Endometrial microvascular endothelial cells (primary cell): Measurements from ENCODE around the gene ABHD18. TPM values are rescaled to one million over a fixed set of nuclear protein-coding genes. Genes with fewer than 3 reads are reported as not detected.
"Not testable (repeated sequence)": the region's sequence is repeated elsewhere in the genome, so short reads cannot be mapped to it uniquely, and the experiment has no call there.

Experiments used
- in situ Hi-C: cut with HindIII; loops from 2 replicates; pipeline ENCODE4 v1.10.0; 2017; ENCODE audit warnings: low sequenced_read_pairs, low pct_unique_long_range_greater_than_20kb; ENCODE audit errors: inconsistent ontology term
- total RNA-seq: library from RNA; depleted of rRNA; stranded (reverse); fragments of >200 nt; gene quantifications from one replicate; pipeline ENCODE4 v1.2.3, GENCODE V29; 2015; ENCODE audit errors: inconsistent ontology term

ABHD18 gene
- total RNA-seq, result 10.4 TPM

DNA sequence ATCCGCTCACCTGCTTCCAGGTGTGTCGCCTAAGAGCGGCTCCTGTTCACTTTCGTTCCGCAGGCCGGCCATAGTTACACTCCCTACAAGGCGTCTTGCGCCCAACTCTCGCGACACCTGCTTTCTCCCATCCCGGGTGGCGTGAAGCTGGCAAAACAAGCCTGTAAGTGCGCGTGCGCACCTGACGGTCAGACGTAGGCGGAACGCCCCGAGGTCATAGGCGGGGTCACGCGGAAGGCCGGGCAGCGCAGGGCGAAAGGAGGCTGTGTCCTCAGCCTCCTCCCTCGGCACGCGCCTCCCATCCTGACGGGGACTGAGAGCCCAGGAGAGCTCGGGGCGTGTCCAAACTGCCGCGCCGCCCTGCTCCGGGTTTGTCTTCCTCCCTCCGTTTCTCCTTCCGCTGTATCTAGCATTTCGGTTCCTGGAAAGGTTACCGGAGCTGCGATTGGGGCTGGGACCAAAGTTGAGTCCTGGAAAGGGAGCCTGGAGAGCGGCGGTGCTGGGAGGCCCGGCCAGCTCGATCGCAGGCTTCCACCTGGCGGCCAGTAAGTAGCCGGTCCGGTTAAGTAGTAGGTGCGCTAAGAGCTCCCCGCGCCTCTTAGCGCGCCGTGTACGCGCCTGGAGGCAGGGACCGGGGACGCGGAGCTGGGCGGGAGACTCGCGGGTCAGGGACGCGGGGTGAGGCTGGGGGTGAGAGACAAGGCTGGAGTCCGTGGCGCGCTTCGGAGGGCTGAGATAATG is at the start of gene ABHD18, which contains the start of gene MFSD8:
Gene ABHD18, plus strand, starts transcription at position 345 of the 741 bp plus-strand sequence. CDS start 17,550 bp downstream, outside the sequence.
Gene MFSD8, minus strand, starts transcription at position 112 of the 741 bp plus-strand sequence. Its CDS starts 40 bp downstream, at position 72.
- in situ Hi-C loops, result no loop called here

GRCh38 chr4:127916512-127916911 is 48.7 kb upstream of the ABHD18 start:
- in situ Hi-C loops, result no loop called here

- in situ Hi-C loops, result no loop called here
Measured at GRCh38 chr4:127917151-127917550, 48.1 kb upstream of the ABHD18 start.

- in situ Hi-C loops, result no loop called here
Measured at GRCh38 chr4:127920521-127920920, 44.7 kb upstream of the ABHD18 start.

GRCh38 chr4:127922226-127922625 is 43.0 kb upstream of the ABHD18 start:
- in situ Hi-C loops, result no loop called here

GRCh38 chr4:127925720-127926119 is 39.5 kb upstream of the ABHD18 start:
- in situ Hi-C loops, result not testable (repeated sequence)

GRCh38 chr4:127930175-127930574 is 35.0 kb upstream of the ABHD18 start:
- in situ Hi-C loops, result no loop called here

DNA sequence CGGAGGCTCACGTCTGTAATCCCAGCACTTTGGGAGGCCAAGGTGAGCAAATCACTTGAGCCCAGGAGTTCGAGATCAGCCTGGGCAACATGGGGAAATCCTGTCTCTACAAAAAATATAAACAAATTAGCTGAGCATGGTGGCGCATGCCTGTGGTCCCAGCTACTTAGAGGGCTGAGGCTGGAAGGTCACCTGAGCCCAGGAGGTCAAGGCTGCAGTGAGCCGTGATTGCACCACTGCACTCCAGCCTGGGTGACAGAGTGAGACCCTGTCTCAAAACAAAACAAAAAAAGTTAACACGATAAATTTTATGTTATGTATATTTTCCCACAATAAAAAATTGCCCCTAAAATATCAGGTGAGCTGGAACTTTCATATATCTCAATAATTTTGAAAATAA is 33.4 kb upstream of the ABHD18 start:
- in situ Hi-C loops, result not testable (repeated sequence)

- in situ Hi-C loops, result no loop called here
Measured at GRCh38 chr4:127936974-127937373, 28.2 kb upstream of the ABHD18 start.

DNA sequence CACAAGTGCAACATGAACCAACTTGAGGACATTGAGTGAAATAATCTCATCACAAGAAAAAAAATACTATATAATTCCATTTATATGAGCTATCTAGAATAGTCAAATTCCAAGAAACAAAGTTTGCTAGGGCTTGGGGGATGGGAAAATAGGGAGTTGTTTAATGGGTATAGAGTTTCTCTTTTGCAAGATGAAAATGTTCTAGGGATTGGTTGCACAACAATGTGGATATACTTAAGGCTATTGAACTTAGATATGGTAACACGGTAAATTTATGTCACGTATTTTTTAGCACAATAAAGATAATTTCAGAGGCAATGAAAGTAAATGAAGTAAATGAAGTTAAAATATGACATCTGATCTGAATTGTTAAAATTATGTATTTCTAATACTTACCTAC is 8.1 kb upstream of the ABHD18 start:
- in situ Hi-C loops, result no loop called here

- in situ Hi-C loops, result no loop called here
Measured at GRCh38 chr4:127959794-127960193, 5.4 kb upstream of the ABHD18 start.

GRCh38 chr4:127963633-127964398 is 1.4 kb upstream of the ABHD18 start:
- in situ Hi-C loops, result not testable (repeated sequence)

DNA sequence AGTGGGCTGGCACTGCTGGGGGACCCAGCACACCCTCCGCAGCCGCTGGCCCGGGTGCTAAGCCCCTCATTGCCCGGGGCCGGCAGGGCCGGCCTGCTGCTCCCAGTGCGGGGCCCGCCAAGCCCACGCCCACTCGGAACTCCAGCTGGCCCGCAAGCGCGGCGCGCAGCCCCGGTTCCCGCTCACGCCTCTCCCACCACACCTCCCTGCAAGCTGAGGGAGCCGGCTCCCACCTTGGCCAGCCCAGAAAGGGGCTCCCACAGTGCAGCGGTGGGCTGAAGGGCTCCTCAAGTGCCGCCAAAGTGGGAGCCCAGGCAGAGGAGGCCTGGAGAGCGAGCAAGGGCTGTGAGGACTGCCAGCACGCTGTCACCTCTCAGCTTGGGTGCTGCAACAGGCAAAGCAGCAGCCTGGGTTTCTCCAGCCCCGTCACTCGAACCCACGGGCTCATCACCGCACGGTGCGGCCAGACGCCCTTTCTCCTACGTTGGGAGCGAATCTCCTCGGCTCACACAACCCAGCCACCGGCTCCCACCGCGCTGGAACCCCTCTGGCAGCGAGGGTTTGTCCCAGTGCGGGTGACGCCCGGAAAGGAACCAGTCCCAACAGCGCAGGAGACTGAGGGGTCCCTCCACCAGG is 662 bp upstream of the ABHD18 start:
- in situ Hi-C loops, result not testable (repeated sequence)

- in situ Hi-C loops, result no loop called here
Measured at GRCh38 chr4:127965803-127966175, 583 bp downstream of the ABHD18 start.

- in situ Hi-C loops, result no loop called here
Measured at GRCh38 chr4:127967141-127967775, 2.1 kb downstream of the ABHD18 start.

DNA sequence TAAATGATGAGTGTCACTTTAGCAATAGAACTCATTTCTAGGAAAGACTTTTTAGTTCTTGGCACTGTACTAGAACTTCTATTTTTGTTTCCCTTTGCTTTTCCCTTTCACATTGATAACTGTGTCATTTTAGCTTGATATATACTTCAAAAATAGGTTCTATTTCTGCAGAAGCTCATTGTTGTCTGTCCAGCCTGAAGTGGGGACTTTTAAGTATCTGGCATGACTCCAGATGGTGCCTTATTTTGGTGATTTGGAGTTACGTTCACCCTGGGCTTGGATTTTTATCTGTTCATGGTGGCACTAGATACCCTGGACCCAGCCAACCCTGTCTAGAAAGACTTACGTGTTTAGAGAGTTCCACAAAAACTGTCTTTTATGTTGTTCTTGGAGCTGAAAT is 3.4 kb downstream of the ABHD18 start:
- in situ Hi-C loops, result no loop called here

- in situ Hi-C loops, result not testable (repeated sequence)
Measured at GRCh38 chr4:127970925-127971324, 5.7 kb downstream of the ABHD18 start.

- in situ Hi-C loops, result no loop called here
Measured at GRCh38 chr4:127975121-127975770, 10.0 kb downstream of the ABHD18 start.

DNA sequence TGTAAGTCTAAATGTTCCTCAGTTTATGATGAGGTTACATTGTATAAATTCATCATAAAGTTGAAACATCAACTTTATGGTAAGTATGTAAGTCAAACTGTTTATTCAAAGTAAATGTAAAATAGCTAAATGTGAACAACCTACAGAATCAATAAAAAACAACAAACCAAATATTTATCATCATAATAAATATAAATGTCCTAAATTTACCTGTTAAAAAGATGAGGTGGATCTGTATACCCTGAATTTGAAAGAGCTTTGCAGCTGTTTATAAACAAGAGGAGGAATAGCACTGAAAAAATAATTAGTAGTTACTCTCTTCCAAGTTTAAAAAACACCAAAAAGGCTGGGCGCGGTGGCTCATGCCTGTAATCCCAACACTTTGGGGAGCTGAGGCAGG is 13.7 kb downstream of the ABHD18 start:
- in situ Hi-C loops, result no loop called here
